HepG2 (cell line): ENCODE data around the gene PKN2. TPM values are rescaled to one million over a fixed set of nuclear protein-coding genes. Genes with fewer than 3 reads are reported as not detected.

Source experiments
- ATAC-seq: fragments of 200-7000 bp; cut with Tn5 transposase; 3 replicates; pipeline ENCODE4 v1.9.1; 2020; ENCODE audit warnings: mild to moderate bottlenecking, moderate library complexity
- BruUV-seq: library from RNA; stranded (reverse); fragments of 400-500 nt; replicated peaks from 2 replicates; lab custom pipeline; 2021; lab: Mats Ljungman, UMichigan
- CTCF ChIA-PET: fragments of 300-600 bp; formaldehyde crosslinking; extraction: SDS; loops from one replicate; lab custom pipeline; 2021; ENCODE audit warnings: low total read pairs, inconsistent platforms, low intra/inter-chr PET ratio; lab: Yijun Ruan, JAX
- POLR2A ChIA-PET: fragments of 350-600 bp; sonication (Branson Sonifier 250); formaldehyde crosslinking; loops from one replicate; lab custom pipeline; 2020; ENCODE audit warnings: antibody characterized with exemption, inconsistent platforms; lab: Yijun Ruan, JAX
- DNase-seq: peaks from one replicate; pipeline ENCODE4 v3.0.0-alpha.2; 2015; ENCODE audit warnings: low spot score
- FAIRE-seq: peaks from 3 replicates; lab custom pipeline; 2011; peaks lifted over from hg19 to GRCh38; lab: Jason Lieb, UNC
- H2AFZ ChIP-seq: one replicate; pipeline ENCODE4 v1.6.1; 2011; ENCODE audit warnings: low read length, inconsistent platforms
- H3K27ac ChIP-seq: fragments of 300-600 bp; 3 replicates; pipeline ENCODE4 v1.8.0; 2011; ENCODE audit warnings: mixed run types, mild to moderate bottlenecking, mixed read lengths, low read length, inconsistent platforms; ENCODE audit not compliant: insufficient read depth; ENCODE audit errors: extremely low read length
- H3K27me3 ChIP-seq, 2 experiments: fragments of 200-600 bp in 1 of 2; 2 replicates in 1 of 2; 3 replicates in 1 of 2; pipeline versions ENCODE4 v1.6.0 to v1.8.0; 2011; ENCODE audit warnings: low read length in 2 of 2, mild to moderate bottlenecking in 2 of 2, moderate library complexity in 2 of 2, inconsistent platforms in 1 of 2; ENCODE audit not compliant: insufficient read depth in 2 of 2, control insufficient read depth in 1 of 2
- H3K36me3 ChIP-seq, 2 experiments: fragments of 200-600 bp in 1 of 2; replicated peaks in 1 of 2; 2 replicates in 1 of 2; 3 replicates in 1 of 2; pipeline versions ENCODE4 v1.5.1 to v1.8.0; 2011; ENCODE audit warnings: low read length in 2 of 2, inconsistent platforms in 1 of 2; ENCODE audit not compliant: insufficient read depth in 2 of 2, control insufficient read depth in 1 of 2
- H3K4me1 ChIP-seq: 2 replicates; pipeline ENCODE4 v1.5.1; 2012; ENCODE audit warnings: low read length, inconsistent platforms; ENCODE audit not compliant: insufficient read depth
- H3K4me2 ChIP-seq: 2 replicates; pipeline ENCODE4 v1.6.0; 2011; ENCODE audit warnings: low read depth, low read length, inconsistent platforms
- H3K4me3 ChIP-seq, 3 experiments: fragments of 200-600 bp in 1 of 3; sonication (generic), shearing (Covaris generic) in 1 of 3; replicated peaks in 1 of 3; 2 replicates each; pipeline ENCODE4 v1.5.1; 2011 to 2016; ENCODE audit warnings: low read length in 3 of 3, inconsistent platforms in 2 of 3, low read depth in 2 of 3, mild to moderate bottlenecking in 2 of 3, control low read depth in 1 of 3, mixed read lengths in 1 of 3; ENCODE audit not compliant: insufficient read depth in 1 of 3
- H3K79me2 ChIP-seq: one replicate; pipeline ENCODE4 v1.6.1; 2011; ENCODE audit warnings: low read length, inconsistent platforms; ENCODE audit not compliant: insufficient read depth
- H3K9ac ChIP-seq: 2 replicates; pipeline ENCODE4 v1.6.0; 2011; ENCODE audit warnings: mild to moderate bottlenecking, low read depth, low read length, inconsistent platforms; ENCODE audit not compliant: insufficient read depth
- H3K9me3 ChIP-seq: 2 replicates; pipeline ENCODE4 v1.5.1; 2012; ENCODE audit warnings: mild to moderate bottlenecking, low read length
- H4K20me1 ChIP-seq: 2 replicates; pipeline ENCODE4 v1.6.0; 2011; ENCODE audit warnings: inconsistent platforms, mild to moderate bottlenecking, low read length, moderate library complexity; ENCODE audit not compliant: insufficient read depth
- ATF1 ChIP-seq: IDR thresholded peaks from 2 replicates; pipeline ENCODE4 v1.6.1; 2016; ENCODE audit warnings: mild to moderate bottlenecking, control low read depth
- BRCA1 ChIP-seq: sonication (generic); formaldehyde crosslinking; IDR thresholded peaks from 2 replicates; pipeline ENCODE4 v1.4.0; 2020; ENCODE audit warnings: missing genetic modification reagents
- DMAP1 ChIP-seq: IDR thresholded peaks from 2 replicates; pipeline ENCODE4 v1.6.1; 2016
- HDAC2 ChIP-seq: sonication (generic); formaldehyde crosslinking; IDR thresholded peaks from 2 replicates; pipeline ENCODE4 v1.4.0; 2020; ENCODE audit warnings: missing genetic modification reagents
- KAT8 ChIP-seq: IDR thresholded peaks from 2 replicates; pipeline ENCODE4 v1.6.1; 2016; ENCODE audit warnings: missing genetic modification reagents, missing compliant biosample characterization
- KLF9 ChIP-seq: IDR thresholded peaks from 2 replicates; pipeline ENCODE4 v1.6.1; 2016; ENCODE audit warnings: low read depth
- MXD4 ChIP-seq: IDR thresholded peaks from 2 replicates; pipeline ENCODE4 v1.6.1; 2016; ENCODE audit warnings: mild to moderate bottlenecking, missing biosample characterization, missing genetic modification reagents
- NCOA2 ChIP-seq: sonication (generic); formaldehyde crosslinking; IDR thresholded peaks from 2 replicates; pipeline ENCODE4 v1.8.0; 2022; ENCODE audit warnings: inconsistent platforms
- NFE2L2 ChIP-seq: fragments of 150-350 bp; IDR thresholded peaks from 2 replicates; pipeline ENCODE4 v1.6.1; 2014; ENCODE audit warnings: low read length
- PBX2 ChIP-seq: IDR thresholded peaks from 2 replicates; pipeline ENCODE4 v1.6.1; 2016; ENCODE audit warnings: control low read depth
- PRMT3 ChIP-seq: sonication (generic); formaldehyde crosslinking; IDR thresholded peaks from 2 replicates; pipeline ENCODE4 v1.8.1; 2022; ENCODE audit warnings: low read depth, mild to moderate bottlenecking, moderate library complexity, missing genetic modification reagents, borderline replicate concordance
- RFXAP ChIP-seq: sonication (generic); formaldehyde crosslinking; IDR thresholded peaks from 2 replicates; pipeline ENCODE4 v1.4.0; 2020; ENCODE audit warnings: missing genetic modification reagents, borderline replicate concordance
- ZFP36L1 ChIP-seq: sonication (generic); formaldehyde crosslinking; IDR thresholded peaks from 2 replicates; pipeline ENCODE4 v1.8.0; 2022; ENCODE audit warnings: mild to moderate bottlenecking, missing genetic modification reagents, moderate library complexity
- ZNF3 ChIP-seq: IDR thresholded peaks from 2 replicates; pipeline ENCODE4 v1.7.0; 2017; ENCODE audit warnings: inconsistent platforms
- ZNF33A ChIP-seq: sonication (generic); formaldehyde crosslinking; IDR thresholded peaks from 2 replicates; pipeline ENCODE4 v1.5.1; 2020; ENCODE audit warnings: missing genetic modification reagents, mild to moderate bottlenecking, moderate library complexity, borderline replicate concordance
- ZNF414 ChIP-seq: sonication (generic); formaldehyde crosslinking; IDR thresholded peaks from 2 replicates; pipeline ENCODE4 v1.5.0; 2020; ENCODE audit warnings: missing genetic modification reagents
- ZNF430 ChIP-seq: sonication (generic); formaldehyde crosslinking; IDR thresholded peaks from 2 replicates; pipeline ENCODE4 v1.9.0; 2021; ENCODE audit warnings: mild to moderate bottlenecking, missing genetic modification reagents
- ZNF713 ChIP-seq: sonication (generic); formaldehyde crosslinking; IDR thresholded peaks from 2 replicates; pipeline ENCODE4 v1.4.0; 2020; ENCODE audit warnings: mild to moderate bottlenecking, missing genetic modification reagents
- ZNF772 ChIP-seq: sonication (generic); formaldehyde crosslinking; IDR thresholded peaks from 2 replicates; pipeline ENCODE4 v1.5.0; 2020; ENCODE audit warnings: mild to moderate bottlenecking, missing genetic modification reagents
- ZSCAN29 ChIP-seq: sonication (generic); formaldehyde crosslinking; conservative IDR thresholded peaks from 2 replicates; pipeline ENCODE4 v1.4.0; 2020; ENCODE audit warnings: mild to moderate bottlenecking, missing genetic modification reagents
- WGBS: methylation state at CpG from one replicate; pipeline ENCODE4 v1.1.6; 2017; ENCODE audit warnings: low lambda C conversion rate; 5-methylcytosine and 5-hydroxymethylcytosine counted together
- in situ Hi-C: cut with HindIII; loops from 2 replicates; pipeline ENCODE4 v1.10.0; 2017; ENCODE audit warnings: low pct_unique_long_range_greater_than_20kb; ENCODE audit not compliant: extremely low pct_ligation_motif_present
- intact Hi-C: fragments of 100-400 bp; cut with micrococcal nuclease; formaldehyde crosslinking; loops from one replicate; pipeline ENCODE4 v1.10.0; 2022; ENCODE audit not compliant: unreplicated experiment
- polyA plus RNA-seq, 8 experiments: library from polyadenylated mRNA; depleted of rRNA in 3 of 8; stranded (reverse) in 7 of 8; unstranded in 1 of 8; fragments of >200 nt; fragmentation: Illumina TruSeq in 4 of 8; extraction: Trizol in 4 of 8; gene quantifications; 2 replicates each; pipeline versions ENCODE4 v1.2.1 to v1.2.3, GENCODE V29; 2011 to 2016; ENCODE audit warnings: low read depth in 4 of 8, missing spikeins in 1 of 8, mixed read lengths in 1 of 8; ENCODE audit not compliant: insufficient read depth in 1 of 8
- total RNA-seq, 5 experiments: library from RNA; depleted of rRNA; stranded (reverse); fragments of >200 nt; fragmentation: Illumina TruSeq; extraction: Trizol; gene quantifications; 2 replicates each; pipeline ENCODE4 v1.2.3, GENCODE V29; 2016; ENCODE audit warnings: low read depth in 1 of 5

Gene PKN2
- total and polyA plus RNA-seq, 2 of the 13 experiments (the other 11 are each of a cell fraction or from before 2014, with no cell fraction given) = 17.0 to 29.4 TPM

GRCh38 chr1:88763649-88764406, 79.8 kb downstream of the PKN2 start:
- ATAC-seq = no peak
- Histone ChIP-seq H2AFZ (no peak overlapping the region), H3K79me2 (peaks cover 3% of the 10 kb centered on the region), H3K9me3 (no peaks in the 10 kb centered on the region), H3K36me3 (peaks cover 5 to 32% of the 10 kb centered on the region in 2 experiments; a peak in 4 of 5 replicates), H3K4me1 (no peaks in the 10 kb centered on the region), H4K20me1 (no peaks in the 10 kb centered on the region), H3K9ac (no peak overlapping the region), H3K27ac (no peak overlapping the region), H3K4me3 (no peak overlapping the region), H3K27me3 (no peaks in the 10 kb centered on the region), H3K4me2 (no peak overlapping the region)
- no peak for FAIRE-seq
- CTCF ChIA-PET = no interaction called here
- no peak for DNase-seq
- in situ Hi-C loops = no loop called here
- POLR2A ChIA-PET = no interaction called here
- TF ChIP-seq ZSCAN29 (CRISPR knock-in tag) (no peak), PRMT3 (CRISPR knock-in tag) (no peak)
- BruUV-seq = no TSS peak
- intact Hi-C loops = no loop called here
- WGBS = 97% methylated on average over 1 of the region's 1 CpG

- intact Hi-C loops = no loop called here
- H3K79me2 ChIP-seq = peaks cover 3% of the 10 kb centered on the region
- ChIA-PET POLR2A (no interaction called here), CTCF (no interaction called here)
- in situ Hi-C loops = no loop called here
- H3K4me3 ChIP-seq = no peak overlapping the region
- no peaks in the 10 kb centered on the region for H4K20me1 ChIP-seq
- no peaks in the 10 kb centered on the region for H3K9me3 ChIP-seq
- no peak overlapping the region for H3K4me2 ChIP-seq
- no TSS peak for BruUV-seq
- H3K27ac ChIP-seq = no peak overlapping the region
- no peaks in the 10 kb centered on the region for H3K4me1 ChIP-seq
- ATAC-seq (no peak), DNase-seq (no peak), FAIRE-seq (no peak)
- peaks cover 5 to 21% of the 10 kb centered on the region in 2 experiments for H3K36me3 ChIP-seq
- H3K27me3 ChIP-seq = no peaks in the 10 kb centered on the region
- H3K9ac ChIP-seq = no peak overlapping the region
- no peak overlapping the region for H2AFZ ChIP-seq
- TF ChIP-seq ZFP36L1 (CRISPR knock-in tag) = no peak
- no peak for TF ChIP-seq KAT8 (CRISPR knock-in tag)
- no peak for TF ChIP-seq ZNF430 (CRISPR knock-in tag)
- TF ChIP-seq NCOA2 (CRISPR knock-in tag) = no peak
- no peak for TF ChIP-seq BRCA1 (CRISPR knock-in tag)
- no peak for TF ChIP-seq KLF9
- no peak for TF ChIP-seq ZNF772 (CRISPR knock-in tag)
- no peak for TF ChIP-seq ATF1 (CRISPR knock-in tag)
- no peak for TF ChIP-seq ZNF713 (CRISPR knock-in tag)
- no peak for TF ChIP-seq ZNF3 (CRISPR knock-in tag)
- no peak for TF ChIP-seq MXD4 (CRISPR knock-in tag)
- TF ChIP-seq HDAC2 (CRISPR knock-in tag) = no peak
- no peak for TF ChIP-seq PBX2
- no peak for TF ChIP-seq NFE2L2
- no peak for TF ChIP-seq ZNF33A (CRISPR knock-in tag)
- no peak for TF ChIP-seq DMAP1 (CRISPR knock-in tag)
- no peak for TF ChIP-seq RFXAP (CRISPR knock-in tag)
- no peak for TF ChIP-seq ZNF414 (CRISPR knock-in tag)
Measured at GRCh38 chr1:88768187-88768586, 84.1 kb downstream of the PKN2 start.
